SK-N-SH treated with all-trans-retinoic acid at 6 μM for 48 hours (cell line): ENCODE data around the gene SEPHS1.

Experiments used
- ATAC-seq: fragments of 200-7000 bp; cut with Tn5 transposase; 3 replicates; pipeline ENCODE4 v1.9.1; 2020; ENCODE audit warnings: mild to moderate bottlenecking, moderate library complexity
- BACH2 ChIP-seq: fragments of 250-450 bp; sonication (Bioruptor Pico); IDR thresholded peaks from 2 replicates; pipeline ENCODE4 v1.9.0; 2021; ENCODE audit warnings: mild to moderate bottlenecking, borderline replicate concordance
- CREB5 ChIP-seq: fragments of 250-450 bp; sonication (Bioruptor Pico); IDR thresholded peaks from 2 replicates; pipeline ENCODE4 v1.5.1; 2020; ENCODE audit warnings: low read depth, mild to moderate bottlenecking, moderate library complexity
- CSRNP3 ChIP-seq: fragments of 250-450 bp; sonication (Bioruptor Pico); IDR thresholded peaks from 2 replicates; pipeline ENCODE4 v1.5.1; 2021; ENCODE audit warnings: mild to moderate bottlenecking, moderate library complexity
- ESRRG ChIP-seq: fragments of 250-450 bp; sonication (Bioruptor Pico); IDR thresholded peaks from 2 replicates; pipeline ENCODE4 v1.6.1; 2021; ENCODE audit warnings: mild to moderate bottlenecking
- ISL1 ChIP-seq: fragments of 250-450 bp; sonication (Bioruptor Pico); IDR thresholded peaks from 2 replicates; pipeline ENCODE4 v2.1.2; 2022; ENCODE audit warnings: mild to moderate bottlenecking, moderate library complexity
- PATZ1 ChIP-seq: fragments of 250-450 bp; sonication (Bioruptor Pico); IDR thresholded peaks from 2 replicates; pipeline ENCODE4 v1.8.0; 2020; ENCODE audit warnings: mild to moderate bottlenecking, moderate library complexity, borderline replicate concordance
- POU6F1 ChIP-seq: fragments of 250-450 bp; sonication (Bioruptor Pico); IDR thresholded peaks from 2 replicates; pipeline ENCODE4 v1.8.0; 2021; ENCODE audit warnings: low read depth, mild to moderate bottlenecking, moderate library complexity, borderline replicate concordance
- PPARA ChIP-seq: fragments of 250-450 bp; sonication (Bioruptor Pico); IDR thresholded peaks from 2 replicates; pipeline ENCODE4 v1.5.0; 2020; ENCODE audit warnings: mild to moderate bottlenecking, borderline replicate concordance
- SNAI2 ChIP-seq: fragments of 250-450 bp; sonication (Bioruptor Pico); IDR thresholded peaks from 2 replicates; pipeline ENCODE4 v1.5.0; 2020; ENCODE audit warnings: mild to moderate bottlenecking, moderate library complexity
- TCF4 ChIP-seq: fragments of 250-450 bp; sonication (Bioruptor Pico); IDR thresholded peaks from 2 replicates; pipeline ENCODE4 v1.8.0; 2021; ENCODE audit warnings: mild to moderate bottlenecking, moderate library complexity, borderline replicate concordance
- TOX ChIP-seq: fragments of 250-450 bp; sonication (Bioruptor Pico); IDR thresholded peaks from 2 replicates; pipeline ENCODE4 v1.8.0; 2021; ENCODE audit warnings: mild to moderate bottlenecking, moderate library complexity, borderline replicate concordance
- ZC3H10 ChIP-seq: fragments of 250-450 bp; sonication (Bioruptor Pico); IDR thresholded peaks from 2 replicates; pipeline ENCODE4 v1.5.1; 2021; ENCODE audit warnings: mild to moderate bottlenecking, moderate library complexity
- ZFP3 ChIP-seq: fragments of 250-450 bp; sonication (Bioruptor Pico); IDR thresholded peaks from 2 replicates; pipeline ENCODE4 v1.5.0; 2020; ENCODE audit warnings: mild to moderate bottlenecking, moderate library complexity
- ZNF565 ChIP-seq: fragments of 450-650 bp; formaldehyde crosslinking; conservative IDR thresholded peaks from 2 replicates; pipeline ENCODE4 v1.5.0; 2020; ENCODE audit warnings: low read depth, mild to moderate bottlenecking, moderate library complexity
- ZNF70 ChIP-seq: fragments of 450-650 bp; formaldehyde crosslinking; IDR thresholded peaks from 2 replicates; pipeline ENCODE4 v1.5.0; 2020; ENCODE audit warnings: mild to moderate bottlenecking, moderate library complexity
- ZNF8 ChIP-seq: fragments of 450-650 bp; formaldehyde crosslinking; IDR thresholded peaks from 2 replicates; pipeline ENCODE4 v1.5.0; 2020; ENCODE audit warnings: mild to moderate bottlenecking, moderate library complexity

SEPHS1 gene

GRCh38 chr10:13360587-13360986, 12.5 kb upstream of the SEPHS1 start:
- no peak for TF ChIP-seq TCF4 (CRISPR knock-in tag)
- ATAC-seq, result no peak

- no peak for ATAC-seq
- no peak for TF ChIP-seq PATZ1 (CRISPR knock-in tag)
These were observed 8.3 kb upstream of the SEPHS1 start for GRCh38 chr10:13356392-13356791.

GRCh38 chr10:13354783-13355182, 6.7 kb upstream of the SEPHS1 start:
- ATAC-seq, result no peak
- TF ChIP-seq ZNF565 (CRISPR knock-in tag) (no peak), PPARA (CRISPR knock-in tag) (no peak)

GRCh38 chr10:13352519-13352918, 4.4 kb upstream of the SEPHS1 start:
- no peak for ATAC-seq
- TF ChIP-seq CSRNP3 (CRISPR knock-in tag) (no peak), ZFP3 (CRISPR knock-in tag) (no peak), ZNF8 (CRISPR knock-in tag) (no peak), ZNF70 (CRISPR knock-in tag) (no peak), CREB5 (CRISPR knock-in tag) (no peak), ZC3H10 (CRISPR knock-in tag) (no peak), TCF4 (CRISPR knock-in tag) (no peak), ESRRG (CRISPR knock-in tag) (no peak), BACH2 (no peak)
- TF ChIP-seq, all 23 proteins: peak for 0

GRCh38 chr10:13351340-13351915, 3.3 kb upstream of the SEPHS1 start:
- no peak for ATAC-seq
- no peak for TF ChIP-seq ISL1
- TF ChIP-seq ZFP3 (CRISPR knock-in tag), result no peak
- no peak for TF ChIP-seq SNAI2 (CRISPR knock-in tag)
- no peak for TF ChIP-seq TOX (CRISPR knock-in tag)
- TF ChIP-seq POU6F1 (CRISPR knock-in tag), result no peak
- TF ChIP-seq CREB5 (CRISPR knock-in tag), result no peak
- no peak for TF ChIP-seq PPARA (CRISPR knock-in tag)
